Nephron progenitor cell (in vitro differentiated cells): ENCODE measurements around the gene ZNF329.

Experiments
- DNase-seq: peaks from one replicate; pipeline ENCODE4 v3.0.0; 2021
- H3K27ac Mint-ChIP-seq: 2 replicates; pipeline ENCODE4 v1.8.0; 2021; ENCODE audit warnings: mild to moderate bottlenecking, moderate library complexity, mixed read lengths
- H3K27me3 Mint-ChIP-seq: 2 replicates; pipeline ENCODE4 v1.8.0; 2021; ENCODE audit warnings: mild to moderate bottlenecking, low read depth, mixed read lengths; ENCODE audit not compliant: poor library complexity
- H3K36me3 Mint-ChIP-seq: 2 replicates; pipeline ENCODE4 v1.8.0; 2021; ENCODE audit warnings: low read depth, mixed read lengths
- H3K4me1 Mint-ChIP-seq: 2 replicates; pipeline ENCODE4 v1.8.0; 2021; ENCODE audit warnings: mixed read lengths
- H3K4me3 Mint-ChIP-seq: 2 replicates; pipeline ENCODE4 v1.8.0; 2021; ENCODE audit warnings: mild to moderate bottlenecking, moderate library complexity, mixed read lengths
- H3K9me3 Mint-ChIP-seq: 2 replicates; pipeline ENCODE4 v1.8.0; 2021; ENCODE audit warnings: mild to moderate bottlenecking, moderate library complexity, mixed read lengths
- CTCF ChIP-seq: fragments of 200-600 bp; sonication (generic); IDR thresholded peaks from 2 replicates; pipeline ENCODE4 v1.5.0; 2021; ENCODE audit warnings: antibody characterized with exemption

The ZNF329 gene

GRCh38 chr19:58150328-58150921, at the start of gene ZNF329:
ZNF329 (minus strand) TSS chr19:58150789; CDS start chr19:58129503, 21,286 bp downstream.
- H3K4me1 Mint-ChIP-seq = peaks cover 15% of the 10 kb centered on the region
- peaks cover 6% of the 10 kb centered on the region for H3K27me3 Mint-ChIP-seq
- peak; percentile 91 for DNase-seq
- peak within 1 kb of the TSS; percentile 91 for H3K4me3 Mint-ChIP-seq
- H3K36me3 Mint-ChIP-seq = peaks cover 70% of the 10 kb centered on the region
- TF ChIP-seq CTCF = no peak
- H3K27ac Mint-ChIP-seq = no peak within 1 kb of the TSS
- H3K9me3 Mint-ChIP-seq = peaks cover 81% of the 10 kb centered on the region

GRCh38 chr19:58196901-58197616, 46.5 kb upstream of the ZNF329 start:
- no peak for DNase-seq
- peaks cover 14% of the 10 kb centered on the region for H3K27me3 Mint-ChIP-seq
- H3K36me3 Mint-ChIP-seq = peaks cover 100% of the 10 kb centered on the region
- peaks cover 100% of the 10 kb centered on the region for H3K9me3 Mint-ChIP-seq
- H3K27ac Mint-ChIP-seq = no peak overlapping the region
- TF ChIP-seq CTCF = no peak
- H3K4me1 Mint-ChIP-seq = no peaks in the 10 kb centered on the region
- H3K4me3 Mint-ChIP-seq = no peak overlapping the region

GRCh38 chr19:58183817-58184215, 33.2 kb upstream of the ZNF329 start:
- H3K9me3 Mint-ChIP-seq = peaks cover 95% of the 10 kb centered on the region
- H3K27me3 Mint-ChIP-seq = peaks cover 4% of the 10 kb centered on the region

GRCh38 chr19:58182989-58183816, 32.6 kb upstream of the ZNF329 start, which contains the start of gene ZNF274:
ZNF274 (plus strand) TSS chr19:58183061; CDS start chr19:58183966, 905 bp downstream.
- Mint-ChIP-seq H3K4me3 (peak within 1 kb of the TSS; percentile 95), H3K36me3 (peaks cover 92% of the 10 kb centered on the region), H3K4me1 (peaks cover 8% of the 10 kb centered on the region), H3K27me3 (peaks cover 4% of the 10 kb centered on the region), H3K9me3 (peaks cover 96% of the 10 kb centered on the region), H3K27ac (peak within 1 kb of the TSS; percentile 100)
- TF ChIP-seq CTCF = no peak
- DNase-seq = peak; percentile 94

More at GRCh38 chr19:58183817-58184215, 33.2 kb upstream of the ZNF329 start:
- no peak for DNase-seq
- Mint-ChIP-seq H3K4me1 (peaks cover 8% of the 10 kb centered on the region), H3K36me3 (peaks cover 92% of the 10 kb centered on the region), H3K4me3 (peak overlapping the region; percentile 95), H3K27ac (peak overlapping the region; percentile 72)
- no peak for TF ChIP-seq CTCF

GRCh38 chr19:58182577-58182988, 32.0 kb upstream of the ZNF329 start:
- Mint-ChIP-seq H3K27me3 (peaks cover 4% of the 10 kb centered on the region), H3K36me3 (peaks cover 92% of the 10 kb centered on the region), H3K4me3 (peak overlapping the region; percentile 95), H3K27ac (peak overlapping the region; percentile 100), H3K9me3 (peaks cover 96% of the 10 kb centered on the region), H3K4me1 (peaks cover 8% of the 10 kb centered on the region)
- DNase-seq = no peak
- TF ChIP-seq CTCF = no peak
